Activated CD4-positive, alpha-beta T cell treated with anti-CD3 and anti-CD28 coated beads, Interleukin-2, amount 50 U/mL, for 4 hours (primary cell): ENCODE results near the gene ARHGAP20.

Source experiments
- DNase-seq, 2 experiments: peaks; one replicate each; pipeline ENCODE4 v3.0.0-alpha.2; 2020

ARHGAP20 gene

GRCh38 chr11:110606415-110606814 lies 105.8 kb downstream of the ARHGAP20 start:
- no peak for DNase-seq

- no peak for DNase-seq
These were observed 110.3 kb downstream of the ARHGAP20 start for GRCh38 chr11:110601936-110602335.

DNA sequence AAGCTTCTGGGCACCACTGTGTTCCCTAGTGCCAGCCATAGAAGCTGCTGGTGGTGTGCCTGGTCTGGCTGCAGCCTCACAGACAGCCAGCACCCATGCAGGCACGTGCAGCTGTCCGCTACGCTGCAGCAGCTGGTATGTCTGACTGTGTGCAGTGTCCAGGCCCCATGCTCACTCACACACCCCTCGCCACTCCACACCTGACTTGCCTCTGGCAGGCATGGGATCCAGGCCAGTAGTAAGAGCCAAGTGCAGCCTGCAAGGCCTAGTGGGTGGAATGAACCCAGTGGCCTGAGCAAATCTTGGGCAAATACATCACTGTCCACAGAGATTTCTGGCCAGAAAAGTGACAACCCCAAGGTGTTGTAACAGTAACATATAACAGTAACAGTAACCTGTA lies 111.9 kb downstream of the ARHGAP20 start:
- DNase-seq, result no peak

GRCh38 chr11:110599207-110599606 lies 113.0 kb downstream of the ARHGAP20 start:
- no peak for DNase-seq

GRCh38 chr11:110598725-110599124 lies 113.5 kb downstream of the ARHGAP20 start:
- no peak for DNase-seq

DNA sequence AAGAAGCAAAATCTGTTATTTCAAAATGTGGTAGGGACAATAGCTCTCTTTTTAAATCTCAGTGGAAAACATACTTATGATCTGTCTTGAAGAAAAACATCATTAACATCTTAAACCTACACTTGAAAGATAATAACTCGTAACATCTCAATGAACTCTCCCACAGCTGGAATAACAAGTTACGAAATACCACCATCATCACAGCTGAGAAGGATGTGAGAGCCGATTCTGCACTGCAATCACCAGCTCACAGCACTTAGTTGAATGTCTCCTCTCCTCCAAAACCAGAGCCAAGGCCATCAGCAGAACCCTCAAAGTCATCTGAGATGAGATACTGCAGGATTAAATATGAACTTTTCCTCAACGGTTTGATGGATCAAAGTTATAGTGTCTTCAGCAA lies 124.3 kb downstream of the ARHGAP20 start:
- DNase-seq, result no peak

GRCh38 chr11:110587129-110587528 lies 125.1 kb downstream of the ARHGAP20 start:
- DNase-seq, result no peak

GRCh38 chr11:110584150-110584549 lies 128.1 kb downstream of the ARHGAP20 start:
- DNase-seq, result no peak

- no peak for DNase-seq
These were observed 129.4 kb downstream of the ARHGAP20 start for GRCh38 chr11:110582728-110583432.

GRCh38 chr11:110580571-110580970 lies 131.7 kb downstream of the ARHGAP20 start:
- DNase-seq, result no peak

- DNase-seq, result no peak
These were observed 138.8 kb downstream of the ARHGAP20 start for GRCh38 chr11:110573411-110573810.

DNA sequence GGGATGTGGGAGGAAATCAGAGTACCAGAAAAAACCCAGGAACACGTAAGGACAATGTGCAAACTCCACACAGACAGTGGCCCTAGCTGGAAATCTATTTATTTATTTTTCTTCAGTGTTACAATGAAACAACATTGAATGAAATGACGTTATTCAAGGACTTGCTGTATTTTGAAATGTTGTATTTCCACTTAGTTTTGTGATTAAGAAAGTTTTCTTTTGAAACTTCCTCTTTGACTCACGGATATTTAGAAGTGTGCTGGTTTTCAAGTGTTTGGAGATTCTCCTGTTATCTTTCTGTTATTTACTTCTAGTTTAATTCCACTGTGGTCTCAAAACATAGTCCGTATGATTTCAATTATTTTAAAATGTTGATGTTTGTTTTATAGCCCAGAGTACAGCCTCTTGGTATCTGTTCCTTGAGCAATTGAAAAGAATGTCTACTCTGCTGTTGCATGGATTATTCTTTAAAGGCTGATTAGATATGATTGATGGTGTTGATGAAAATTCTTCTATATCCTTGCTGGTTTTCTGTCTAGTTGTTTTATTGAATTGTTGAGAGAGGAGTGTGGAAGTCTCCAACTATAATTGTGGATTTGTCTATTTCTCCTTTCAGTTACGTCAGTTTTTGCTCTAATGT lies 141.0 kb downstream of the ARHGAP20 start:
- DNase-seq, result no peak

DNA sequence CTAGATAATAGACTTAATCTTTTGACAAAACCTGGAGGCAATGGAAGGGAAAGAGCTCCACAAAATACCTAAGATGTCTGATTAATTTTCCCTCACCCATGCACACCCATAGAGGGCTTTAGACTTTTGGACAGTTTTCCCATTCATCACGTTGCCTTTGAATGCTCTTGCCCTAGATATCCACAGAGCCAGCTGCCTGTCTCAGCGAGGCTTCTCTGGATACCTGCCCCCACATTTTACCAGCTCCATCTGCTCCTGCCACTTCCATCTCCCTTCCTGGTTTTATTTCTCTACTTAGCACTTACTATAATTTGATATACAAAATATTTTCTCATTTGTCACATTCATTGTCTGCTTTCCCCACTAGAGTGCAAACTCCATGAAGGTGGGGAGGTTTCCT lies 145.7 kb downstream of the ARHGAP20 start:
- DNase-seq, result no peak

- DNase-seq, result no peak
These were observed 146.6 kb downstream of the ARHGAP20 start for GRCh38 chr11:110565357-110566336.

- DNase-seq, result no peak
These were observed 147.4 kb downstream of the ARHGAP20 start for GRCh38 chr11:110564676-110565356.

DNA sequence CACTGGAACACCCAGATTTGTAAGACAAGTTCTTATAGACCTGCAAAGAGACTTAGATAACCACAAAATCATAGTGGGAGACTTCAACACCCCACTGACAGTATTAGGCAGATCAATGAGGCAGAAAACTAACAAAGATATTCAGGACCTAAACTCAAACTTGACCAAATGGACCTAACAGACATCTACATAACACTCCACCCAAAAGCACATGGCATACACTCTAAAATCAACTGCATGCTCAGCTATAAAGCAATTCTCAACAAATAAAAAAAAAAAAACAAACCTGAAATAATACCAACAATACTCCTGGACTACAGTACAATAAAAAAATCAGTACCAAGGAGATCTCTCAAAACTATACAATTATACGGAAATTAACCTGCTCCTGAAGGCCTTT lies 167.5 kb downstream of the ARHGAP20 start:
- no peak for DNase-seq

GRCh38 chr11:110538154-110538553 lies 174.1 kb downstream of the ARHGAP20 start:
- DNase-seq, result no peak

DNA sequence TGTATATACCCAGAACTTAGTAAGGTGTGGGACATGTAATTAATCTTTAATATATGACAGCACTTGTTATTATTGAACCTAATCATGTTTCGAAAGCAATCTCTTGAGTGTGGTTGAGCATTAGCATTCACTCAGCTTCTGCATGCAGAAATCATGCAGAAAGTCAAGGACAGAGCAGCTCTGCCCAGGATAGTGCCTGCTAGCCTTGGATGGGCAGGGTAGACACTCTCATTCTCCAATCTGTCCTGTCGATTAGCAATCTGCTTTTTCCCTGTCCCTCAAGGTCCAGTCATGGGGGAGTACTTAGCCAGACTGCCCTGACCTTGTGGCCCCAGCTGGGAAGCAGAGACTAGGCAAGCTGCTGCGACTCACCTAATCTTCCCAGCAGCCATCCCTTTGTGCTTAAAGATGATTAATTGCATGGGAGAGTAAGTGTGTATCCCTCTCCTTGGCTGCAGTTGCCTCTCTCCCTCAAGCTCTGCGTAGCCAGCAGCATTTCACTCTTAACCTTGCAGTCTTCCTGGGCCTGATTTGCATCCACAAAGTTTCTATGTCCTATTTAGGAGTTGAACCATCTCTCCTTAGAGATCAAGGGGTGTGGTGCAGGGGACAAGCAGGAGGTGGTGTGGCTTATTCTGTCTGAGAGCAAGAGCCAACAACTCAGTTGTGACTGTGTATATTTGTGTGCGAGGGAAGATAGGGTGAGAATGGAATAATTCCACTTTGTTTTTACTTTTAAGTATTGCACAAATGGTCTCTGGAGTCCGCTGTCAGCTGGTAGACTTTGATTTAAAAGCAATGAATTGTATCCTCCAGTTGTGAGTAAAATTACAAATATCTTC lies 181.1 kb downstream of the ARHGAP20 start:
- DNase-seq, result no peak

- no peak for DNase-seq
These were observed 183.2 kb downstream of the ARHGAP20 start for GRCh38 chr11:110529043-110529442.

DNA sequence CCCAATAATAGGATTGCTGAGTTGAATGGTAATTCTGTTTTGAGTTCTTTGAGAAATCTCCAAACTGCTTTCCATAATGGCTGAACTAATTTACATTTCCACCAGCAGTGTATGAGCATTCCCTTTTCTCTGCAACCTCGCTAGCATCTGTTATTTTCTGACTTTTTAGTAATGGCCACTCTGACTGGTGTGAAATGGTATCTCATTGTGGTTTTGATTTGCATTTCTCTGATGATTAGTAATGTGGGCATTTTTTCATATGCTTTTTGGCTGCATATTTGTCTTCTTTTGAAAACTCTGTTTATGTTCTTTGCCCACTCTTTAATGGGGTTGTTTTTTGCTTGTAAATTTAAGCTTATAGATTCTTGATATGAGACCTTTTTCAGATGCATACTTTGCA lies 185.1 kb downstream of the ARHGAP20 start:
- DNase-seq, result no peak
